GM21825 (cell line): Measurements from ENCODE around the gene GPR45.
"Not testable (repeated sequence)": the region's sequence is repeated elsewhere in the genome, so short reads cannot be mapped to it uniquely, and the experiment has no call there.

Experiments used
- ATAC-seq: cut with Tn5 transposase; IDR thresholded peaks from one replicate; pipeline ENCODE4 v1.9.1; 2021; ENCODE audit warnings: mild to moderate bottlenecking, moderate library complexity; ENCODE audit not compliant: unreplicated experiment

Gene GPR45

DNA sequence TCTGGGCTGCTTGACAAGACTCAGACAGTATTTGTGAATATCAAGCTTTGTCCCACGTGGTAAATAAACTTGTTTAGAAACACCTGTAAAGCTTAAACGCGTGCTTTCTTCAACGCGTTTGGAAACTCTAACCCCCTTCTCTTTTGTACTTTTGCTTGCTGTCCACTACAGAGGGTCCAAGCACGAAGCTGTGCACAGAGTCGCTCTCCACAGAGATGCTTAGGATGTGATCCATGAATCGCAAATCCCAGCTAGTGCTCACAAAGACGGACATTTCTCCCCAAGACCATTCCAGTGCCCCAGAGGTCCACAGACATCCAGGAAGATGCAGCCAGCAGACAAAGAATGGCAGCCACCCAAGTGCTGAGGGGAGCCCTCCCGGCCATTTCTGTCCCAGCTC, at the start of gene GPR45:
TSS of gene GPR45 (plus strand) at position 301 of the 400 bp plus-strand sequence. CDS start 116 bp downstream, outside the sequence.
- ATAC-seq: no peak

- ATAC-seq: no peak
Observed at GRCh38 chr2:105194022-105194675, 47.4 kb upstream of the GPR45 start.

DNA sequence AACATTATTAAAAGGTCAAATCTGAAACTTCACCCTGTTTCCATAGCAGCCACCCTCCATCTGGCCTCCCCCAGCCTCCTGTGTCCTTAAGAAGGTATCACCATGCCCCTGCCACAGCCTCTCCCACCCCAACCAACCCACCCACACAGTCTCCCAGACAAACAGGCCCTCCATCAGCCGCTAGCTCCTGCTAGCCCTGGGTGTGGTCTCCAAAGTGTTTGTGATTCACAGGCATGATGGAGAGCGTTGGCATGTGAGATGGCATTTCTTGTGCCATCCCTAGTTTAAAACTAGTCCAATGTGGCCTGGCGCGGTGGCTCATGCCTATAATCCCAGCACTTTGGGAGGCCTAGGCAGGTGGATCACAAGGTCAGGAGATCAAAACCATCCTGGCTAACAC, 44.9 kb upstream of the GPR45 start:
- no peak for ATAC-seq

GRCh38 chr2:105215586-105216192, 25.9 kb upstream of the GPR45 start:
- no peak for ATAC-seq

- ATAC-seq: no peak
Observed at GRCh38 chr2:105220604-105221003, 20.9 kb upstream of the GPR45 start.

DNA sequence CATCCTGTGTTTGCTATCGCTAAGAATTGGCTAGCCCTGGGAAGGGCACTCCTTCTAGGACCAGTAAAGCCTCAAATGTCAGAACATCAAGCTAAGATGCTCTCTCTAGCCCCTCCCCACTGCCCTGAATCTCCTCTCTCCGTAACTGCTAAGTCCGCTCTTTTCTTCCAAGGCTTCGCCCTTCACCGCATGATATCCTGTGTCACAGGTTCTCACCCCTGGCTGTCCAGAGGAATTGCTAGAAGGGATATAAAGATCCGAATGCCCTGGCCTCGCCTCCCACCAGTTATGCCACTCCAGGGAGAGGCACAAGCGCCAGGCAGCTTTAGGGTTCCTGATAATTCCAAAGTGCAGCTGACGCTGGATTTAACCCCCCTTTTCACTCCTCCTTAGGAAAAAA, 17.1 kb upstream of the GPR45 start:
- ATAC-seq: no peak

- no peak for ATAC-seq
Observed at GRCh38 chr2:105231232-105231619, 10.3 kb upstream of the GPR45 start.

DNA sequence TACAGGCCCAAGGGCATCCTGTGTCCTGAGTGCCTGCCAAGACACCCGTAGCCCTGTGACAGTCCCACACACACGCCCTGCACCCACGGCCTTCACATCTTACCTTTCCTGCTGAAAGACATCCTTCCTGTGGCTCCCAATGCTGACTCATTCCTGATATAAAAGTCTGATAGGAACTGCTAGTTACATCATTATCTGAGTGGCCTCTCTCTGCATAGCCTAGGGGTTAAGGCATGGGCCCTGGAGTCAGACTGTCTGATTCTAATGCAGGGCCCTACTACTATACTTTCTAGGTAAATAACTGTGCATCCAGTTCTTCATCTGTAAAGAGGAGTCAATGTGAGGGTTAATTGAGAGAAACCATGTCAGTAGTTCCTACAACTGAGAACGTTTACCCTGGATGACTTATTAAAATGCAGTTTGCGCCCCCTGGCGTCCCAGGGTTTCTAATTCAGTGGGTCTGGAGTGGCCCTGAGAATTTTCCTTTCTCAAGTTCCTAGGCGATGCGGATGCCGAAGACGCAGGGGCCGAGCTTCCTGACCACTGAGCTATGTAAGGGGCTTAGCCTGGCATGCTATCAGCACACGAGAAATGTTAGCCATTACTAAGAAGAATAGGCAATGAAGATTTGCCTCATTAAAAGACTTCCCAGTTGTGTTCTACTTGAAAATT, 6.0 kb upstream of the GPR45 start:
- peak; percentile 58 for ATAC-seq

DNA sequence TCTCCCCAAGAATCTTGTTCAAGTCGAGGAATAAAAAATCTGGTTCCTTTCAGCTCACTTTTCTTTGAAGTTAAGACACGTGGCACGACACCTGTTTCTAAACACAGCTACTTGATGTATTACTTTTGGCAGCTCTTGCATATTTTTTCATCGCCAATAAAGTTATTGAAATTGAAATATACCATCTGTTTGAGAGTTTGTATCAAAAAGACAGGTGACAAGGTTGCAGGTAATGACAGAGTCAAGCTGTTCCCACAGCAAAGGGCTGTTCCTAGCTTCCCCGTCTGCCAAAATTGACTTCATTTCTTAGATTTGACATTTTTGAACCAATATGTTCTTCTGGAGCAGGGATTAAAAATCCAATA, 5.5 kb upstream of the GPR45 start:
- no peak for ATAC-seq

- no peak for ATAC-seq
Observed at GRCh38 chr2:105237045-105237765, 4.3 kb upstream of the GPR45 start.

- ATAC-seq: no peak
Observed at GRCh38 chr2:105238664-105239240, 2.8 kb upstream of the GPR45 start.

GRCh38 chr2:105239924-105240323, 1.6 kb upstream of the GPR45 start:
- ATAC-seq: no peak

GRCh38 chr2:105242286-105242993, 897 bp downstream of the GPR45 start:
- no peak for ATAC-seq

DNA sequence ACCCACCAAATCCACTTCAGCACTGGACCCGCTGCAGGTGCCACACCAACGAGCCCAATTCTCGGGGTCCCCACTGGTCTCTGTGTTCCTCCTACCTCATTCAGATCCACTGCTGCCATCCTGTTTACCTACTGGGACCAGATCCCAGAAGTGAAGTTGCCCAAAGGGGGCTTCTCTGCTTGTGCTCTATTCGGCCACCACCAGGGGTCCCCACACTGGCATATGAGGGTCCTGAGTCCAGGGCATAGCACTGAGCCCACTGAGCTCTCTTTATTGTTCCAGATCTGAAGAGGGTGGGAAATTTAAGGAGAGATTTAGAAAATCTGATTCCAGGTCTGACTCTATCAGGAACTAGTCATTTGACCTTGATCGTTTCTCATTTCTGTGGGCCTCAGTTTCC, 2.4 kb downstream of the GPR45 start:
- no peak for ATAC-seq

DNA sequence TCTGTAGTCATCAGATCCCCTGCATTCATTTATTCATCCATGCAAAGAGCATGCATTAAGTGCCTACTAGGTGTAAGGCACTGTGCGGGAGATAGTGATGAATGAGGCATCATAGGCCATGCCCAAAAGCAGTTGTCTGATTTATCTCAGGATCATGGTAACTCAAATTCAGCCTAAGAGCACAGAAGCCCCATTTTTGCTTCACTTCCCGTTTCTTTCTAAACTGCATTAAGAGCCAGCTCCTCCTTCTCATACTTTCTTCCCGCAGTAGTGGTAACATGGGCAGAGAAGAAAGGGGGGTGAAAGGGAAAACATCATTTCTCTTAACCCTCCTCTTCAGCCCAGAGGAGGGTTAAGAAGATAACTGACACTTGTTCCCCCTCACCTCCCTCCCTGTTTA, 2.9 kb downstream of the GPR45 start:
- no peak for ATAC-seq

DNA sequence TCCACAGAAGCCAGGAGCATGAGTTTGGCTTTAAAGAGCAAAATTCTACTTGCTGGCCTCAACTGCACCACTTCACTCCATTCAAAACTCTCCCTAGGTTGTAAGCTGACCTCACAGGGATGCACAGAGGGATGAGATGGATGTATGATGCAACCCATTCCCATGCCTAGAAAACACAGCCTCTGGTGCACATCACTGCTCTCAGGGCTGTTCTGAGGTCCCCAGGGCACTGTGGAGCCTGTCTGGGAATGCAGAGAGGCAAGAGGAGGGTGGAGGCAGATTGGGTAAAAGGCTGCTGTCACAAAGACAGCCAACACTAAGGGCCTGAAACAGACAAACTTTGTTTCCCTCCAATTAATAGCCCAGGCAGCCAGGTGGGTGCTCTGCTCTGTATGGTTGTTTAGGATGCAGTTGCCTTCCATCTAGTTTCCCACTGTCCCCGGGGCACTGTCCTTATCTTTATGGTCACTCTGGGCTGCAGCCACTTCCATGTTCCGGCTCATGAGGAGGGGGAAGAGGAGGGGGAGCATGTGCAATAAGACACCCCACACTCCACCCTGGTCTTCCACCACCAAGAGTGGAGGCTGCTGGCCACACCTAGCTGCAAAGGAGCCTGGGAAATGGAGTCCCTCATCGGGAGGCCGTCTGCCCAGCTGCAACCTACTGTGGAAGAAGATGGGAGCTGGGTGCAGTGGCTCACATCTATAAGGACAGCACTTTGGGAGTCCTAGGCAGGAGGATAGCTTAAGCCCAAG, 7.0 kb downstream of the GPR45 start:
- ATAC-seq: no peak

DNA sequence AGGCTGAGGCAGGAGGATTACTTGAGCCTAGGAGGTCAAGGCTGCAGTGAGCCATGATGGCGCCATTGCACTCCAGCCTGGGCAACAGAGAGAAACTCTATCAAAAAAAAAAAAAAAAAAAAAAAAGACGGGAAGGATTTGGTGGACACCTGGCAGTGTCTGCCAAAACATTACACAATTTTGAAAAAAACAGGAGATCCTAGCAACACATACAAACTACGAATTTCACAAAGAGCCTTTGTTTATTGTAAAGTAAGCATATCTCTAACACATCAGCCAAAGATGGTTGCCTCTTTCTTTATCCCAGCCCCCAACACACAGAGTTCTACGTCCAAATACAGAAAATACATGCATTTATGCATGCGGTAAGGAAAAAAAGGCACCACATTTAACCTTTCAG, 7.6 kb downstream of the GPR45 start:
- ATAC-seq: no peak

DNA sequence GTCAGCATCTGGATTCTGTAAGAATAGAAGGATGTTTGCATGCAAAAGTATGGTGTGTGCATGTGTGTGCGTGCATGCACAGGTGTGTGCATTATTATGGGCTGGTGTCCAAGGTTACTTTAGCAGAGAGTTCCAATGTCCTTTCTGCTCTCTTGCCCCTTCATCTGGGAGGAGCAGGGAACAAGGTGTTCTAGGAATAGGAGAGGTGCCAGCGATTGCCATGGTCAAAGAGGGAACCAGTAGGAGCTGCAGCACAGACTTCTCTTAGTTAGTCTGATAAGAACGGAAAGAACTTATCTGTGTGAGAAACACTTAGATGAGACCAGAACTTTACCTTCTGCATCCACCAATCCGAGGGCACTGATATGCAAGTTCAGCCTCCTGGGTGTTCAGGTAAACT, 8.3 kb downstream of the GPR45 start:
- ATAC-seq: no peak

DNA sequence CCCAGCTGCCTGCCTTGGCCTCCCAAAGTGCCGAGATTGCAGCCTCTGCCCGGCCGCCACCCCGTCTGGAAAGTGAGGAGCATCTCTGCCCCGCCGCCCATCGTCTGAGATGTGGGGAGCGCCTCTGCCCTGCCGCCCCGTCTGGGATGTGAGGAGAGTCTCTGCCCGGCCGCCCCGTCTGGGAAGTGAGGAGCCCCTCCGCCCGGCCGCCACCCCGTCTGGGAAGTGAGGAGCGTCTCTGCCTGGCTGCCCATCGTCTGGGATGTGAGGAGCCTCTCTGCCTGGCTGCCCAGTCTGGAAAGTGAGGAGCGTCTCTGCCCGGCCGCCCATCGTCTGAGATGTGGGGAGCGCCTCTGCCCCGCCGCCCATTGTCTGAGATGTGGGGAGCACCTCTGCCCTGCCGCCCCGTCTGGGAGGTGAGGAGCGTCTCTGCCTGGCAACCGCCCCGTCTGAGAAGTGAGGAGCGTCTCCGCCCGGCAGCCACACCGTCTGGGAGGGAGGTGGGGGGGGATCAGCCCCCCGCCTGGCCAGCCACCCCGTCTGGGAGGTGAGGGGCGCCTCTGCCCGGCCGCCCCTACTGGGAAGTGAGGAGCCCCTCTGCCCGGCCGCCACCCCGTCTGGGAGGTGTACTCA, 9.6 kb downstream of the GPR45 start:
- ATAC-seq: not testable (repeated sequence)

DNA sequence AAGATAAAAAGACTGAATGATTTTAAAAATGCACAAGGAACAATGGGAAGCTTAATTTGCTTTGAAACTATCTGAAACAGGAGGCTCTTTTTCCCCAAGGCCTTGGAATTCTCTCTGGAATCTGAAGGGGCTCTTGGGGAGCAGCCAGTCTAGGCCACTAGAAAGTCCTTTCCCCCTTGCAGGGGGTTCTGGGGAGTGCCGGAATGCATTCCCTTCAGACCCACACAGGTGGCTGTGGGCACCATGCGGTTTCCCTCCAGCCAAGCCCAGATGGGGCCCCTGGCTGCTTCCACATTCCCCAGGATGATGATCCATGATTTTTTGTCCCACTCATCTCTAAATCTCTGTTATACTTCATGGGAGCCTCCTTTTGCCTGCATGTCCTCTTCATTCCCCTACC, 10.7 kb downstream of the GPR45 start:
- ATAC-seq: no peak
